Endothelial cell of hepatic sinusoid (primary cell): ENCODE measurements around the gene VTI1A.
"Not testable (repeated sequence)": the region's sequence is repeated elsewhere in the genome, so short reads cannot be mapped to it uniquely, and the experiment has no call there.

ENCODE experiments used
- in situ Hi-C: cut with HindIII; loops from 2 replicates; pipeline ENCODE4 v1.10.0; 2017; ENCODE audit warnings: low sequenced_read_pairs

The VTI1A gene

GRCh38 chr10:112538168-112538567, 91.2 kb downstream of the VTI1A start:
- in situ Hi-C loops = no loop called here

- in situ Hi-C loops = no loop called here
Measured at GRCh38 chr10:112539340-112539739, 92.3 kb downstream of the VTI1A start.

- in situ Hi-C loops = not testable (repeated sequence)
Measured at GRCh38 chr10:112542823-112543222, 95.8 kb downstream of the VTI1A start.

- in situ Hi-C loops = no loop called here
Measured at GRCh38 chr10:112546474-112546873, 99.5 kb downstream of the VTI1A start.

GRCh38 chr10:112548535-112549276, 101.7 kb downstream of the VTI1A start:
- in situ Hi-C loops = no loop called here

GRCh38 chr10:112552593-112553110, 105.6 kb downstream of the VTI1A start:
- in situ Hi-C loops = no loop called here

GRCh38 chr10:112553315-112553714, 106.3 kb downstream of the VTI1A start:
- in situ Hi-C loops = no loop called here

- in situ Hi-C loops = no loop called here
Measured at GRCh38 chr10:112554263-112554662, 107.2 kb downstream of the VTI1A start.

- in situ Hi-C loops = no loop called here
Measured at GRCh38 chr10:112557197-112557596, 110.2 kb downstream of the VTI1A start.

GRCh38 chr10:112558476-112559142, 111.6 kb downstream of the VTI1A start:
- in situ Hi-C loops = no loop called here

- in situ Hi-C loops = no loop called here
Measured at GRCh38 chr10:112559349-112559748, 112.3 kb downstream of the VTI1A start.

GRCh38 chr10:112562122-112562521, 115.1 kb downstream of the VTI1A start:
- in situ Hi-C loops = no loop called here

- in situ Hi-C loops = no loop called here
Measured at GRCh38 chr10:112562809-112563663, 116.0 kb downstream of the VTI1A start.

- in situ Hi-C loops = no loop called here
Measured at GRCh38 chr10:112564337-112564736, 117.3 kb downstream of the VTI1A start.

- in situ Hi-C loops = no loop called here
Measured at GRCh38 chr10:112565434-112566053, 118.5 kb downstream of the VTI1A start.

- in situ Hi-C loops = no loop called here
Measured at GRCh38 chr10:112570585-112570984, 123.6 kb downstream of the VTI1A start.

GRCh38 chr10:112579578-112579977, 132.6 kb downstream of the VTI1A start:
- in situ Hi-C loops = no loop called here

- in situ Hi-C loops = no loop called here
Measured at GRCh38 chr10:112580267-112580666, 133.3 kb downstream of the VTI1A start.

- in situ Hi-C loops = no loop called here
Measured at GRCh38 chr10:112581921-112582320, 134.9 kb downstream of the VTI1A start.

GRCh38 chr10:112583236-112583939, 136.4 kb downstream of the VTI1A start:
- in situ Hi-C loops = no loop called here
